ENCODE data around the gene COX19. TPM values are rescaled to one million over a fixed set of nuclear protein-coding genes. Genes with fewer than 3 reads are reported as not detected.
"Not testable (repeated sequence)": the region's sequence is repeated elsewhere in the genome, so short reads cannot be mapped to it uniquely, and the experiment has no call there.

COX19 gene
- total RNA-seq, 1 donor from 2014 or later: 12.9 TPM

GRCh38 chr7:964401-965231 lies 10.7 kb downstream of the COX19 start:
- ATAC-seq (peak; percentile 36 to 44), DNase-seq (peak; percentile 44)
- Histone ChIP-seq H3K27ac (peak overlapping the region; percentile 26), H3K36me3 (peaks cover 34% of the 10 kb centered on the region), H3K9me3 (no peaks in the 10 kb centered on the region), H3K4me3 (peak overlapping the region; percentile 20), H3K4me1 (peaks cover 47% of the 10 kb centered on the region), H3K27me3 (ENCODE audit: low read depth) (no peaks in the 10 kb centered on the region)
- TF ChIP-seq, protein P1, sequence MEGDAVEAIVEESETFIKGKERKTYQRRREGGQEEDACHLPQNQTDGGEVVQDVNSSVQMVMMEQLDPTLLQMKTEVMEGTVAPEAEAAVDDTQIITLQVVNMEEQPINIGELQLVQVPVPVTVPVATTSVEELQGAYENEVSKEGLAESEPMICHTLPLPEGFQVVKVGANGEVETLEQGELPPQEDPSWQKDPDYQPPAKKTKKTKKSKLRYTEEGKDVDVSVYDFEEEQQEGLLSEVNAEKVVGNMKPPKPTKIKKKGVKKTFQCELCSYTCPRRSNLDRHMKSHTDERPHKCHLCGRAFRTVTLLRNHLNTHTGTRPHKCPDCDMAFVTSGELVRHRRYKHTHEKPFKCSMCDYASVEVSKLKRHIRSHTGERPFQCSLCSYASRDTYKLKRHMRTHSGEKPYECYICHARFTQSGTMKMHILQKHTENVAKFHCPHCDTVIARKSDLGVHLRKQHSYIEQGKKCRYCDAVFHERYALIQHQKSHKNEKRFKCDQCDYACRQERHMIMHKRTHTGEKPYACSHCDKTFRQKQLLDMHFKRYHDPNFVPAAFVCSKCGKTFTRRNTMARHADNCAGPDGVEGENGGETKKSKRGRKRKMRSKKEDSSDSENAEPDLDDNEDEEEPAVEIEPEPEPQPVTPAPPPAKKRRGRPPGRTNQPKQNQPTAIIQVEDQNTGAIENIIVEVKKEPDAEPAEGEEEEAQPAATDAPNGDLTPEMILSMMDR (IDR thresholded peaks at IDR 0.05): no peak
- intact Hi-C loops (cut with DNase I): no loop called here

- H3K36me3 ChIP-seq: peaks cover 22% of the 10 kb centered on the region
- no peaks in the 10 kb centered on the region for H3K9me3 ChIP-seq
- DNase-seq: peak; percentile 48
- H3K4me1 ChIP-seq: peaks cover 46% of the 10 kb centered on the region
- no peak overlapping the region for H3K4me3 ChIP-seq
- ATAC-seq: peak; percentile 2 to 6
- TF ChIP-seq, protein P1 (IDR thresholded peaks at IDR 0.05): no peak
- H3K27ac ChIP-seq: peak overlapping the region; percentile 26
- intact Hi-C loops (cut with DNase I): no loop called here
- no peaks in the 10 kb centered on the region for H3K27me3 ChIP-seq (ENCODE audit: low read depth)
These were observed 11.9 kb downstream of the COX19 start for GRCh38 chr7:963236-964078.

- Histone ChIP-seq H3K4me3 (no peak overlapping the region), H3K27ac (no peak overlapping the region), H3K27me3 (ENCODE audit: low read depth) (peaks cover 5% of the 10 kb centered on the region), H3K36me3 (peaks cover 13% of the 10 kb centered on the region), H3K4me1 (peaks cover 43% of the 10 kb centered on the region), H3K9me3 (no peaks in the 10 kb centered on the region)
- TF ChIP-seq, protein P1 (IDR thresholded peaks at IDR 0.05): no peak
- intact Hi-C loops (cut with DNase I): no loop called here
- DNase-seq: peak; percentile 44
- no peak for ATAC-seq
These were observed 12.8 kb downstream of the COX19 start for GRCh38 chr7:962401-963081.

- Histone ChIP-seq H3K27ac (no peak overlapping the region), H3K36me3 (peaks cover 6% of the 10 kb centered on the region), H3K9me3 (no peaks in the 10 kb centered on the region), H3K4me1 (peaks cover 43% of the 10 kb centered on the region), H3K4me3 (no peak overlapping the region), H3K27me3 (ENCODE audit: low read depth) (peaks cover 9% of the 10 kb centered on the region)
- TF ChIP-seq, protein P1 (IDR thresholded peaks at IDR 0.05): no peak
- peak; percentile 35 for DNase-seq
- intact Hi-C loops (cut with DNase I): no loop called here
- ATAC-seq: no peak
These were observed 13.6 kb downstream of the COX19 start for GRCh38 chr7:961546-962400.

- H3K27ac ChIP-seq: not testable (repeated sequence)
- DNase-seq: peak; percentile 42
These were observed 14.4 kb downstream of the COX19 start for GRCh38 chr7:960972-961371.

More at GRCh38 chr7:960972-961371, 14.4 kb downstream of the COX19 start:
- H3K36me3 ChIP-seq; H3K27me3 ChIP-seq (ENCODE audit: low read depth); ATAC-seq; H3K4me3 ChIP-seq; intact Hi-C loops (cut with DNase I); H3K9me3 ChIP-seq: not testable (repeated sequence)
- H3K4me1 ChIP-seq: peaks cover 40% of the 10 kb centered on the region

Data from lower lobe of right lung (tissue), 2 donors.